Activated CD4-positive, alpha-beta T cell treated with anti-CD3 and anti-CD28 coated beads, Interleukin-2, Interleukin-6, amounts not matched to agents 100 ng/mL and 50 ng/mL, durations not matched to agents 16 hours and 8 hours (primary cell): ENCODE data around the gene COX19.
A peak's percentile ranks its signal among the peaks of the same experiment; 100 is the strongest.

Experiments
- DNase-seq: peaks from one replicate; pipeline ENCODE4 v3.0.0-alpha.2; 2020

COX19 gene

GRCh38 chr7:922334-923107 is 52.8 kb downstream of the COX19 start:
- DNase-seq = peak; percentile 43

GRCh38 chr7:921581-922333 is 53.6 kb downstream of the COX19 start:
- no peak for DNase-seq

- DNase-seq = no peak
Measured at GRCh38 chr7:921071-921461, 54.3 kb downstream of the COX19 start.

- DNase-seq = no peak
Measured at GRCh38 chr7:920351-921070, 54.8 kb downstream of the COX19 start.

- DNase-seq = no peak
Measured at GRCh38 chr7:919924-920341, 55.4 kb downstream of the COX19 start.

GRCh38 chr7:919114-919442 is 56.3 kb downstream of the COX19 start:
- DNase-seq = no peak

GRCh38 chr7:918441-919113 is 56.8 kb downstream of the COX19 start:
- no peak for DNase-seq

- DNase-seq = no peak
Measured at GRCh38 chr7:918118-918425, 57.3 kb downstream of the COX19 start.

GRCh38 chr7:917255-918117 is 57.9 kb downstream of the COX19 start:
- DNase-seq = no peak

GRCh38 chr7:916291-916941 is 58.9 kb downstream of the COX19 start:
- DNase-seq = no peak
